HepG2 (cell line): ENCODE measurements around the gene GTF2I.
"Not testable (repeated sequence)": the region's sequence is repeated elsewhere in the genome, so short reads cannot be mapped to it uniquely, and the experiment has no call there.

Source experiments
- AGO2 ChIP-seq: fragments of 200-400 bp; formaldehyde crosslinking; optimal IDR thresholded peaks from 2 replicates; pipeline ENCODE3; 2017; ENCODE audit warnings: mild to moderate bottlenecking, low read depth, low read length, moderate library complexity
- EP300 ChIP-seq, 3 experiments: sonication (generic) in 1 of 3; formaldehyde crosslinking in 1 of 3; IDR thresholded peaks; 2 replicates each; pipeline versions ENCODE4 v1.5.1 to v1.6.1; 2011 to 2020; ENCODE audit warnings: low read depth in 2 of 3, low read length in 2 of 3, borderline replicate concordance in 1 of 3, improper control_type of control experiment in 1 of 3, mild to moderate bottlenecking in 1 of 3, missing genetic modification reagents in 1 of 3, moderate library complexity in 1 of 3
- HMGA1 ChIP-seq: sonication (generic); formaldehyde crosslinking; conservative IDR thresholded peaks from 2 replicates; pipeline ENCODE4 v1.4.0; 2020; ENCODE audit warnings: missing genetic modification reagents
- JUND ChIP-seq: sonication (generic); formaldehyde crosslinking; IDR thresholded peaks from 2 replicates; pipeline ENCODE4 v1.8.0; 2022; ENCODE audit warnings: mild to moderate bottlenecking, missing genetic modification reagents
- POLR2A ChIP-seq, 2 experiments: IDR thresholded peaks; 2 replicates each; pipeline ENCODE4 v1.6.1; 2011; ENCODE audit warnings: low read depth in 2 of 2, low read length in 2 of 2, mild to moderate bottlenecking in 1 of 2, moderate library complexity in 1 of 2; ENCODE audit not compliant: insufficient read depth in 1 of 2
- POLR2AphosphoS5 ChIP-seq: IDR thresholded peaks from 2 replicates; pipeline ENCODE4 v1.6.1; 2012; ENCODE audit warnings: low read depth, low read length
- ZNF121 ChIP-seq: sonication (generic); formaldehyde crosslinking; IDR thresholded peaks from 2 replicates; pipeline ENCODE4 v1.5.0; 2020; ENCODE audit warnings: mild to moderate bottlenecking, missing genetic modification reagents
- ZNF274 ChIP-seq: sonication (generic); formaldehyde crosslinking; IDR thresholded peaks from 2 replicates; pipeline ENCODE4 v1.5.1; 2020; ENCODE audit warnings: mild to moderate bottlenecking, missing genetic modification reagents
- ZNF350 ChIP-seq: sonication (generic); formaldehyde crosslinking; IDR thresholded peaks from 2 replicates; pipeline ENCODE4 v1.4.0; 2020; ENCODE audit warnings: mild to moderate bottlenecking, low read depth, missing genetic modification reagents, borderline replicate concordance
- ZNF430 ChIP-seq: sonication (generic); formaldehyde crosslinking; IDR thresholded peaks from 2 replicates; pipeline ENCODE4 v1.9.0; 2021; ENCODE audit warnings: mild to moderate bottlenecking, missing genetic modification reagents
- TF ChIP-seq, protein P1 (sequence below): sonication (generic); formaldehyde crosslinking; IDR thresholded peaks from 2 replicates; pipeline ENCODE4 v1.8.1; 2023; ENCODE audit warnings: mild to moderate bottlenecking, missing genetic modification reagents

DNA sequence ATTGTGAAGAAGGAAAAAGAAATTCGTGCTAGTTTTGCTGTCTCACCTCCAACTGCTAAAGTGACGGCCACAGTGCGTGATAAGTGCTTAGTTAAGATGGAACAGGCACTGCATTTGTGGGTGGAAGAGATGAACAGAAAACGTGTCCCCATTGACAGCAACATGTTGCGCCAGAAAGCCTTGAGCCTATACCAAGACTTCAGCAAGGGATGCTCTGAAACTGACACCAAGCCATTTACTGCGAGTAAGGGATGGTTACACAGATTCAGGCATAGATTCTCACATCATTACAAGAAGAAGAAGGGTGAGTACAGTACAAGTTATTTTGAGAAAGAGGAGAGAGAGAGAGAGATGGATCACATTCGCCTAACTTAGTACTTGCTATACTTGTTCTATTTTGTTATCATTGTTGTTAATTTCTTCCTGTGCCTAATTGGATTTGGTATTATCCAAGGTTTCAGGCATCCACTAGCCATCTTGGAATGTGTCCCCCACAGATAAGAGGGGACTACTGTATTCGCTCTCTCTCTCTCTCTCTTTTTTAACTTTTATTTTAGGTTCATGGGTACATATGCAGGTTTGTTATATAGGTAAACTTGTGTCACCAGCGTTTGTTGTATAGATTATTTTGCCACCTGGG, 6.9 kb upstream of the GTF2I start:
- not testable (repeated sequence) for TF ChIP-seq ZNF350 (CRISPR knock-in tag); EP300 (IDR thresholded peaks at IDR 0.05; ENCODE audit: low read depth in 2 of 2, low read length in 2 of 2); EP300 (CRISPR knock-in tag; IDR thresholded peaks at IDR 0.05; ENCODE audit: borderline replicate concordance); POLR2A (IDR thresholded peaks at IDR 0.05; ENCODE audit: insufficient read depth in 1 of 2, low read depth in 2 of 2, low read length in 2 of 2); ZNF121 (CRISPR knock-in tag); JUND (CRISPR knock-in tag); ZNF274 (CRISPR knock-in tag); AGO2; POLR2AphosphoS5; ZNF430 (CRISPR knock-in tag); HMGA1 (CRISPR knock-in tag)
- TF ChIP-seq, protein P1, sequence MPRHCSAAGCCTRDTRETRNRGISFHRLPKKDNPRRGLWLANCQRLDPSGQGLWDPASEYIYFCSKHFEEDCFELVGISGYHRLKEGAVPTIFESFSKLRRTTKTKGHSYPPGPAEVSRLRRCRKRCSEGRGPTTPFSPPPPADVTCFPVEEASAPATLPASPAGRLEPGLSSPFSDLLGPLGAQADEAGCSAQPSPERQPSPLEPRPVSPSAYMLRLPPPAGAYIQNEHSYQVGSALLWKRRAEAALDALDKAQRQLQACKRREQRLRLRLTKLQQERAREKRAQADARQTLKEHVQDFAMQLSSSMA (CRISPR knock-in tag) = not testable (repeated sequence)
